ENCODE results near the gene CORO1C. TPM values are rescaled to one million over a fixed set of nuclear protein-coding genes. Genes with fewer than 3 reads are reported as not detected.
"Not testable (repeated sequence)": the region's sequence is repeated elsewhere in the genome, so short reads cannot be mapped to it uniquely, and the experiment has no call there.

Gene CORO1C
- total RNA-seq, 1 experiment from 2014 or later: 195 TPM

DNA sequence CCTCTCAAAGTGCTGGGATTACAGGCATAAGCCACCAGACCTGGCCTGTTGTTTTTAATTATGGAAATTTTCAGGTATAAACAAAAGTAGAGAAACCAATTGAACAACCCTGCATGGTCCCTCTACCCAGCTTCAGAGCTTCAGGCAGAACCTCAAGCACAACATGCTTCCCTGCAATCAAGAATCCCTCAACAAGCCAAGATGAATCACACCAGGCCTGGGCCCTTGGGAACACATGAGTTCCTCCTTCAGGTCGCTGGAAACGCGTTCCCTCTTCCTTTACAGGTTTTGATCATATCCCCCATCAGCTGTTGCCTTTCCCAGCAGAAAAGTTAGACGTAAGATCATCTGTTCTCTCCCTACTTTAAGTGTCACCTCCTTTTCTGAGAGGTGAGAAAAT, 20.5 kb upstream of the CORO1C start:
- TF ChIP-seq, protein P1, sequence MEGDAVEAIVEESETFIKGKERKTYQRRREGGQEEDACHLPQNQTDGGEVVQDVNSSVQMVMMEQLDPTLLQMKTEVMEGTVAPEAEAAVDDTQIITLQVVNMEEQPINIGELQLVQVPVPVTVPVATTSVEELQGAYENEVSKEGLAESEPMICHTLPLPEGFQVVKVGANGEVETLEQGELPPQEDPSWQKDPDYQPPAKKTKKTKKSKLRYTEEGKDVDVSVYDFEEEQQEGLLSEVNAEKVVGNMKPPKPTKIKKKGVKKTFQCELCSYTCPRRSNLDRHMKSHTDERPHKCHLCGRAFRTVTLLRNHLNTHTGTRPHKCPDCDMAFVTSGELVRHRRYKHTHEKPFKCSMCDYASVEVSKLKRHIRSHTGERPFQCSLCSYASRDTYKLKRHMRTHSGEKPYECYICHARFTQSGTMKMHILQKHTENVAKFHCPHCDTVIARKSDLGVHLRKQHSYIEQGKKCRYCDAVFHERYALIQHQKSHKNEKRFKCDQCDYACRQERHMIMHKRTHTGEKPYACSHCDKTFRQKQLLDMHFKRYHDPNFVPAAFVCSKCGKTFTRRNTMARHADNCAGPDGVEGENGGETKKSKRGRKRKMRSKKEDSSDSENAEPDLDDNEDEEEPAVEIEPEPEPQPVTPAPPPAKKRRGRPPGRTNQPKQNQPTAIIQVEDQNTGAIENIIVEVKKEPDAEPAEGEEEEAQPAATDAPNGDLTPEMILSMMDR (IDR thresholded peaks at IDR 0.05; ENCODE audit: insufficient read depth in 1 of 2, low read depth in 1 of 2, low read length in 1 of 2, severe bottlenecking in 1 of 2, unreplicated experiment in 1 of 2): no peak
- no peaks in the 10 kb centered on the region for H3K27me3 ChIP-seq (replicated peaks; ENCODE audit: control insufficient read depth, insufficient read depth, low read length)
- H3K4me1 Mint-ChIP-seq (ENCODE audit: low read depth, unreplicated experiment): no peaks in the 10 kb centered on the region
- intact Hi-C loops (cut with micrococcal nuclease; ENCODE audit: unreplicated experiment): no loop called here
- no peaks in the 10 kb centered on the region for H3K9me3 Mint-ChIP-seq (ENCODE audit: unreplicated experiment)
- H3K27me3 Mint-ChIP-seq (ENCODE audit: insufficient read depth, unreplicated experiment): no peaks in the 10 kb centered on the region
- H3K36me3 ChIP-seq (ENCODE audit: control insufficient read depth, insufficient read depth, low read length): no peaks in the 10 kb centered on the region
- no peaks in the 10 kb centered on the region for H3K9me3 ChIP-seq
- ChIA-PET POLR2A (no interaction called here), CTCF (interaction anchor here (0.5 kb wide), 1 partner anchor 46 kb away, joined by 5 read pairs; no protein-coding TSS in a partner anchor)
- DNase-seq: peak in 1 of 2 experiments; percentile 18
- H3K27ac Mint-ChIP-seq (ENCODE audit: unreplicated experiment): no peak overlapping the region
- H3K4me3 ChIP-seq (ENCODE audit: low read depth, low read length): no peak overlapping the region
- H3K4me3 Mint-ChIP-seq (ENCODE audit: unreplicated experiment): no peak overlapping the region
- no TSS peak for BruUV-seq (replicated peaks)
- H3K4me1 ChIP-seq: peaks cover 10% of the 10 kb centered on the region
- H3K36me3 Mint-ChIP-seq (ENCODE audit: insufficient read depth, unreplicated experiment): no peaks in the 10 kb centered on the region

DNA sequence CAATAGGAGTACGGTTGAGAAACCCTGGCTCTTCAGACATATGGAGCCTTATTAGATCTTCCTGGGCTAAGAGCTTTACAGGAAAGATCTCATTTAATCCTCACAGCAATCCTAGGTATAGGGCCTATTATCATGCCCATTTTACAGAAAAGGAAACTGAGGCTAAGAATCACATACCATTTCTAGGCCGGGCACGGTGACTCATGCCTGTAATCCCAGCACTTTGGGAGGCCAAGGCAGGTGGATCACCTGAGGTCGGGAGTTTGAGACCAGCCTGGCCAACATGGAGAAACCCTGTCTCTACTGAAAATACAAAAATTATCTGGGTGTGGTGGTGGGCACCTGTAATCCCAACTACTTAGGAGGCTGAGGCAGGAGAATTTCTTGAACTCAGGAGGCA, 19.7 kb upstream of the CORO1C start:
- H3K36me3 Mint-ChIP-seq (ENCODE audit: insufficient read depth, unreplicated experiment); H3K27ac Mint-ChIP-seq (ENCODE audit: unreplicated experiment); DNase-seq; H3K27me3 Mint-ChIP-seq (ENCODE audit: insufficient read depth, unreplicated experiment); H3K4me3 ChIP-seq (ENCODE audit: low read depth, low read length); CTCF ChIA-PET; H3K4me1 Mint-ChIP-seq (ENCODE audit: low read depth, unreplicated experiment); POLR2A ChIA-PET; H3K27me3 ChIP-seq (replicated peaks; ENCODE audit: control insufficient read depth, insufficient read depth, low read length); H3K36me3 ChIP-seq (ENCODE audit: control insufficient read depth, insufficient read depth, low read length); H3K4me1 ChIP-seq; BruUV-seq (replicated peaks); H3K4me3 Mint-ChIP-seq (ENCODE audit: unreplicated experiment); H3K9me3 ChIP-seq; intact Hi-C loops (cut with micrococcal nuclease; ENCODE audit: unreplicated experiment); H3K9me3 Mint-ChIP-seq (ENCODE audit: unreplicated experiment): not testable (repeated sequence)

DNA sequence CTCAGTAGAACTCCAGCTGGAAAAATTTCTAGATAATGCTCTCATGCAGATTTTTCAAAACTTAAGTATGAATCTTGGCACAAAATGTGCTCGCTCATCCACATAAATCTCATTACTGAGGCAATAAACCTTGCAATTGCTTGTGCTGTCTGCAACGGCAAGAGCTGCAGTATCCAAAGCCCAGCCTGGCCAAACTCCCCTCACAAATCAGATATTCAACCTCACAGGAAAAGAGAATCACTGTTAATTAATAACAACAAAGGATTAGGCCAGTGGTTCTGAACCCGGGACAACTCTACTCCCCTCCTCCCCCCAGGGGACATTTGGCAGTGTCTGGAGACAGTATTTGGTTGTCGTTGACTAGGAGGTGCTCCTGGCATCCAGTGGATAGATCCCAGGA, 19.2 kb upstream of the CORO1C start:
- Histone ChIP-seq H3K9me3 (no peaks in the 10 kb centered on the region), H3K4me1 (peaks cover 10% of the 10 kb centered on the region), H3K4me3 (ENCODE audit: low read depth, low read length) (no peak overlapping the region), H3K27me3 (replicated peaks; ENCODE audit: control insufficient read depth, insufficient read depth, low read length) (no peaks in the 10 kb centered on the region), H3K36me3 (ENCODE audit: control insufficient read depth, insufficient read depth, low read length) (no peaks in the 10 kb centered on the region)
- Mint-ChIP-seq H3K4me1 (ENCODE audit: low read depth, unreplicated experiment) (no peaks in the 10 kb centered on the region), H3K9me3 (ENCODE audit: unreplicated experiment) (no peaks in the 10 kb centered on the region), H3K36me3 (ENCODE audit: insufficient read depth, unreplicated experiment) (no peaks in the 10 kb centered on the region), H3K27me3 (ENCODE audit: insufficient read depth, unreplicated experiment) (no peaks in the 10 kb centered on the region), H3K27ac (ENCODE audit: unreplicated experiment) (no peak overlapping the region), H3K4me3 (ENCODE audit: unreplicated experiment) (no peak overlapping the region)
- DNase-seq: peak in 1 of 2 experiments; percentile 23
- no TSS peak for BruUV-seq (replicated peaks)
- intact Hi-C loops (cut with micrococcal nuclease; ENCODE audit: unreplicated experiment): no loop called here
- TF ChIP-seq, protein P1 (IDR thresholded peaks at IDR 0.05; ENCODE audit: insufficient read depth in 1 of 2, low read depth in 1 of 2, low read length in 1 of 2, severe bottlenecking in 1 of 2, unreplicated experiment in 1 of 2): no peak
- CTCF ChIA-PET: no interaction called here
- POLR2A ChIA-PET: no interaction called here

DNA sequence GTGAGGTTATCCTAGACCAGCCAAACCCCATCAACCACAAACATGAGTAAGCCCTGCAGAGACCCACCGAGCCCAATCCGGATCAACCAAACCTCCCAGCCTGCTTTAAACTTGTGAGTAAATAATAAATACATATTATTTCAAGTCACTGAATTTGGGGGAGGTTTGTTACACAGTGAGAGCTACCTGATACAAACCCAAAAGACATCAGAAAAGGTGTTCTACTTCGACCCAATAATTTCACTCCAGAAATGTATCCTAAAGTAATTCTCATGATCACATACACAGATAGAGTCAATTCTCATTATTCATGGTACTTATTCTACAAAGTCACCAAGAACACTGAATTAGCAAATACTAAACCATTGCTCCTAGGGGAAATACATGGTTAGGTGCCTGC, 16.2 kb upstream of the CORO1C start:
- H3K4me1 Mint-ChIP-seq (ENCODE audit: low read depth, unreplicated experiment): peaks cover 6% of the 10 kb centered on the region
- intact Hi-C loops (cut with micrococcal nuclease; ENCODE audit: unreplicated experiment): no loop called here
- BruUV-seq (replicated peaks): no TSS peak
- no peaks in the 10 kb centered on the region for H3K9me3 ChIP-seq
- no peak for DNase-seq
- H3K27ac Mint-ChIP-seq (ENCODE audit: unreplicated experiment): no peak overlapping the region
- no peak overlapping the region for H3K4me3 Mint-ChIP-seq (ENCODE audit: unreplicated experiment)
- H3K27me3 Mint-ChIP-seq (ENCODE audit: insufficient read depth, unreplicated experiment): no peaks in the 10 kb centered on the region
- no peaks in the 10 kb centered on the region for H3K9me3 Mint-ChIP-seq (ENCODE audit: unreplicated experiment)
- ChIA-PET CTCF (no interaction called here), POLR2A (no interaction called here)
- H3K36me3 Mint-ChIP-seq (ENCODE audit: insufficient read depth, unreplicated experiment): no peaks in the 10 kb centered on the region
- no peak overlapping the region for H3K4me3 ChIP-seq (ENCODE audit: low read depth, low read length)
- TF ChIP-seq, protein P1 (IDR thresholded peaks at IDR 0.05; ENCODE audit: insufficient read depth in 1 of 2, low read depth in 1 of 2, low read length in 1 of 2, severe bottlenecking in 1 of 2, unreplicated experiment in 1 of 2): no peak
- peaks cover 10% of the 10 kb centered on the region for H3K4me1 ChIP-seq
- no peaks in the 10 kb centered on the region for H3K36me3 ChIP-seq (ENCODE audit: control insufficient read depth, insufficient read depth, low read length)
- H3K27me3 ChIP-seq (replicated peaks; ENCODE audit: control insufficient read depth, insufficient read depth, low read length): no peaks in the 10 kb centered on the region

Measured in Caco-2 (cell line).